Lower leg skin (tissue), 4 donors: ENCODE results near the gene ARPP21. TPM values are rescaled to one million over a fixed set of nuclear protein-coding genes. Genes with fewer than 3 reads are reported as not detected.

Source experiments
- DNase-seq, 2 donors: peaks; one replicate each; pipeline ENCODE4 v3.0.0-alpha.2; 2019; ENCODE audit warnings: low spot score in 2 of 2
- H3K4me3 ChIP-seq: fragments of 200-600 bp; sonication (generic); 2 replicates; pipeline ENCODE4 v1.5.1; 2017; ENCODE audit warnings: mild to moderate bottlenecking, low read depth; ENCODE audit not compliant: poor library complexity, severe bottlenecking
- POLR2A ChIP-seq, 2 donors: fragments of 450-650 bp; IDR thresholded peaks; one replicate each; pipeline ENCODE4 v1.6.1; 2016 to 2017; ENCODE audit warnings: antibody characterized with exemption in 2 of 2, mild to moderate bottlenecking in 1 of 2, moderate library complexity in 1 of 2
- WGBS, 2 donors: methylation state at CpG; one replicate each; pipeline ENCODE4 v1.1.5; 2018; 5-methylcytosine and 5-hydroxymethylcytosine counted together
- intact Hi-C: fragments of 100-400 bp; cut with DNase I; formaldehyde crosslinking; loops from one replicate; pipeline ENCODE4 v1.15.0; 2023; ENCODE audit warnings: low total_unique reads
- total RNA-seq, 4 donors: library from RNA; depleted of rRNA; stranded (reverse); fragments of >200 nt; gene quantifications; one replicate each; pipeline ENCODE4 v1.1.0, GENCODE V29; 2016
- TF ChIP-seq, protein P1 (sequence below), 3 donors: fragments of 450-650 bp; IDR thresholded peaks; one replicate each; pipeline ENCODE4 v1.5.1; 2016; ENCODE audit warnings: antibody characterized with exemption in 3 of 3, mild to moderate bottlenecking in 3 of 3, moderate library complexity in 2 of 3

ARPP21 gene
- total RNA-seq, 4 donors from 2014 or later, result not detected

- intact Hi-C loops, result no loop called here
- TF ChIP-seq, protein P1, sequence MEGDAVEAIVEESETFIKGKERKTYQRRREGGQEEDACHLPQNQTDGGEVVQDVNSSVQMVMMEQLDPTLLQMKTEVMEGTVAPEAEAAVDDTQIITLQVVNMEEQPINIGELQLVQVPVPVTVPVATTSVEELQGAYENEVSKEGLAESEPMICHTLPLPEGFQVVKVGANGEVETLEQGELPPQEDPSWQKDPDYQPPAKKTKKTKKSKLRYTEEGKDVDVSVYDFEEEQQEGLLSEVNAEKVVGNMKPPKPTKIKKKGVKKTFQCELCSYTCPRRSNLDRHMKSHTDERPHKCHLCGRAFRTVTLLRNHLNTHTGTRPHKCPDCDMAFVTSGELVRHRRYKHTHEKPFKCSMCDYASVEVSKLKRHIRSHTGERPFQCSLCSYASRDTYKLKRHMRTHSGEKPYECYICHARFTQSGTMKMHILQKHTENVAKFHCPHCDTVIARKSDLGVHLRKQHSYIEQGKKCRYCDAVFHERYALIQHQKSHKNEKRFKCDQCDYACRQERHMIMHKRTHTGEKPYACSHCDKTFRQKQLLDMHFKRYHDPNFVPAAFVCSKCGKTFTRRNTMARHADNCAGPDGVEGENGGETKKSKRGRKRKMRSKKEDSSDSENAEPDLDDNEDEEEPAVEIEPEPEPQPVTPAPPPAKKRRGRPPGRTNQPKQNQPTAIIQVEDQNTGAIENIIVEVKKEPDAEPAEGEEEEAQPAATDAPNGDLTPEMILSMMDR (IDR thresholded peaks at IDR 0.05), result no peak
- TF ChIP-seq POLR2A (IDR thresholded peaks at IDR 0.05), result no peak
- 90 to 91% methylated on average over 1 of the region's 1 CpG for WGBS, 2 donors
- no peak overlapping the region for H3K4me3 ChIP-seq
- no peak for DNase-seq
Observed at GRCh38 chr3:35651426-35651825, 12.1 kb downstream of the ARPP21 start.

DNA sequence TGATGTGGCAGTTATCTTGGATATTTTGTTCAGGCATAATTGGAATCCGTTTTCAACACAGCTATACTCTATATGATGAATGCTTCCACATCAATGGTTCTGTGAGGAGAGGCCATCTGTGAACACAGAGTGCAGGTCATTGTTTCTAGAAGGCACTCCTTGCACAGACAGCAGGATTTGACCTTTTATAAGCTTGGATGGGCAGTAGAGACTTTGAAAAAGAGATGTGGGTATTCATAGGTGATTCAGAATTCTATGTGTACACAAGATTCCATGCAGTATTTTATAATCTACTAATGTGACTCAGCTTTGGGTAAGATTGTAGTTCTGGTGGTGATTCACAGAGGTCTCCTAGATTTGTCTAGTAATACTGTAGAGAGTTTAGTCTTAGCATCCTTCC lies 12.5 kb downstream of the ARPP21 start:
- WGBS, 2 donors, result 69 to 72% methylated on average over 1 of the region's 1 CpG
- TF ChIP-seq, protein P1 (IDR thresholded peaks at IDR 0.05), result no peak
- TF ChIP-seq POLR2A (IDR thresholded peaks at IDR 0.05), result no peak
- H3K4me3 ChIP-seq, result no peak overlapping the region
- DNase-seq, result no peak
- intact Hi-C loops, result no loop called here

DNA sequence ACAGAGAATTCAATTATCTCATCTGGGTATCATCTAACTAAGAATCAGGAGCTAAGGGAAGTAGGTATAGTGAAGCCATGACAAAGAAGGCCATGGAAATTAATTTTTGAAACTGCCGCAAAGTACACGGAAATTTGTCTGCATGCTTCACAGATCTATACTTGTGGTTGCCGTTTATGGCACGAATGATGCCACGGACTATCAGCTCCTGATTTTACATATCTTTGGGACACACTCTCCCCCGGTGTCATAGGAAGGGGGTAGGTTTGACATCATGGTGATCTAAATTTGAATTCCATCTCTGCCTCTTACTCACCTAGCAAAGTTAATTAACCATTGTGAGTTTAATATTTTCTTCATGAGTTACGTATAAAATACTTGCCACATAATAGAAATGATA lies 14.0 kb downstream of the ARPP21 start:
- WGBS, 2 donors, result 93 to 96% methylated on average over 7 of the region's 7 CpGs
- intact Hi-C loops, result no loop called here
- TF ChIP-seq, protein P1 (IDR thresholded peaks at IDR 0.05), result no peak
- no peak for TF ChIP-seq POLR2A (IDR thresholded peaks at IDR 0.05)
- no peak for DNase-seq
- H3K4me3 ChIP-seq, result no peak overlapping the region

DNA sequence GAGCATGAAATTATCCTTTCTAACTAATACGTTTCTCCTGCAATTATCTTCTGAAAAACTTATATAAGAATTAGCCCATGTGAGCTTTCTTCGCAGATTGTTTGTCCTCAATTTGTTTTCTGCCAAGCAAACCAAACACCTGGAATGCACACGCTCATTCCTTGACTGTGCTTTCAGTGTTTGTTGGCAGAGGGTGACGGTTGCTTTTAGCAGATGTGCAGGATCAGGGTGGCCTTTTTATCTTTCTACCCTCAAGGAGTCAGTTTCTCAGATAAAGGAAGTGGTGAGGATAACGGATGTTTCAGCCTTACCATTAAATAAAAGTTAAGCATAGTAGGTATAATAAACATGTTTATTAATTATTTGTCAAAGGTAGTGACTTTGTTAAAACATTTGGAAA lies 15.2 kb downstream of the ARPP21 start:
- TF ChIP-seq, protein P1 (IDR thresholded peaks at IDR 0.05), result no peak
- no peak for TF ChIP-seq POLR2A (IDR thresholded peaks at IDR 0.05)
- no peak overlapping the region for H3K4me3 ChIP-seq
- 30 to 45% methylated on average over 5 of the region's 5 CpGs for WGBS, 2 donors
- no peak for DNase-seq
- intact Hi-C loops, result no loop called here

GRCh38 chr3:35658686-35659085 lies 19.4 kb downstream of the ARPP21 start:
- no peak for TF ChIP-seq POLR2A (IDR thresholded peaks at IDR 0.05)
- WGBS, 2 donors, result 88 to 95% methylated on average over 1 of the region's 1 CpG
- intact Hi-C loops, result no loop called here
- H3K4me3 ChIP-seq, result no peak overlapping the region
- no peak for DNase-seq

GRCh38 chr3:35659768-35660167 lies 20.4 kb downstream of the ARPP21 start:
- intact Hi-C loops, result no loop called here
- TF ChIP-seq, protein P1 (IDR thresholded peaks at IDR 0.05), result no peak
- TF ChIP-seq POLR2A (IDR thresholded peaks at IDR 0.05), result no peak
- no peak overlapping the region for H3K4me3 ChIP-seq
- no peak for DNase-seq
